ENCODE data around the gene FGF18.
"Not testable (repeated sequence)": the region's sequence is repeated elsewhere in the genome, so short reads cannot be mapped to it uniquely, and the experiment has no call there.

Gene FGF18

DNA sequence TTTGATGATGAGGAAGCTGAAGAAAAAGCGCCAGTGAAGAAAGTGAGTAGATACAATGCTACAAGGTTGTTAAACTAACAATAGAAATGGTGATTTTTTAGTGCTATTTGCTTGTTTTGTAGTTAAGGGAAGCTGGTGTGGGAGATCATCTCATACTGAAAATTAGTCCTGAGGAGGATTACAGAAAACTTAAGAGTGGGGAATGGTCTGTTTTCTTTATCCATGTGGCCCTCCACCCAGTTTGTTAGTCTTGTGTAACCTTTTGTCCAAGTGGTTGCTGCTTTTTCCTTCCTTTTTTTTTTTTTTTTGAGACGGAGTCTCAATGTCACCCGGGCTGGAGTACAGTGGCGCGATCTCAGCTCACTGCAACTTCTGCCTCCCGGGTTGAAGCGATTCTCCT lies 19.3 kb upstream of the FGF18 start:
- no peak for DNase-seq (ENCODE audit: low spot score)

DNA sequence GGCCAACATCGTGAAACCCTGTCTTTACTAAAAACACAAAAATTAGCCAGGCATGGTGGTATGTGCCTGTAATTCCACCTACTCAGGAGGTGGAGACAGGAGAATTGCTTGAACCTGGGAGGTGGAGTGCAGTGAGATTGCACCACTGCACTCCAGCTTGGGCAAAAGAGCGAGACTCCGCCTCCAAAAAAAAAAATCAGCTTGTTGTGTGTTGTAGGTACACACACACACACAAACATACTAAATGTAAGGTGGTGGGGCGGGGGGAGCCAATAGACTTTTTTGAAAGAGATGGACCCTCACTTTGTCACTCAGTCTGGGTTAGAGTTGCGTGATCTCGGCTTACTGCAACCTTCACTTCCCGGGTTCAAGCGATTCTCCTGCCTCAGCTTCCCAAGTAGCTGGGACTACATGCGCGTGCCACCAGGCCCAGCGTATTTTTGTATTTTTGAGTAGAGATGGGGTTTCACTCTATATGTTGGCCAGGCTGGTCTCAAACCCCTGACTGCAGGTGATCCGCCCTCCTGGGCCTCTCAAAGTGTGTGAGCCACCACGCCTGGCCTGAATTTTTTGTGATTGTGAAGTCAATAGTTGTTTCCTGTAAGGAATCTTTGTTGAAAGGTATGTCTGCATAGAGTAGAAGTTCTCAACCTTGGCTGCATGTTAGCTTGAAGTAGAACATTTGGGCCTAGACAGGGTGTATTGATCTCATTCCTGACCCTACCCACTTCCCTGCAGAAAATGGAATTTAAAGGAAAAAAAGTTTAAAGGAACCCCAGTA lies 18.1 kb upstream of the FGF18 start:
- no peak for DNase-seq (ENCODE audit: low spot score)

DNA sequence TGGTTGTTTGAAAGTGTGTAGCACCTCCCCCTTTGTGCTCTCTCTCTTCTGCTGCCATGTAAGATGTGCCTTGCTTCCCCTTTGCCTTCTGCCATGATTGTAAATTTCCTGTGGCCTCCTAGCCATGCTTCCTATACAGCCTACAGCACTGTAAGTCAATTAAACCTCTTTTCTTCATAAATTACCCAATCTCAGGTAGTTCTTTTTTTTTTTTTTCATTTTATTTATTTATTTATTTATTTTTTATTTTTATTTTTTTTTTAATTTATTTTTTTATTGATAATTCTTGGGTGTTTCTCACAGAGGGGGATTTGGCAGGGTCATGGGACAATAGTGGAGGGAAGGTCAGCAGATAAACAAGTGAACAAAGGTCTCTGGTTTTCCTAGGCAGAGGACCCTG lies 16.7 kb upstream of the FGF18 start:
- not testable (repeated sequence) for DNase-seq (ENCODE audit: low spot score)

DNA sequence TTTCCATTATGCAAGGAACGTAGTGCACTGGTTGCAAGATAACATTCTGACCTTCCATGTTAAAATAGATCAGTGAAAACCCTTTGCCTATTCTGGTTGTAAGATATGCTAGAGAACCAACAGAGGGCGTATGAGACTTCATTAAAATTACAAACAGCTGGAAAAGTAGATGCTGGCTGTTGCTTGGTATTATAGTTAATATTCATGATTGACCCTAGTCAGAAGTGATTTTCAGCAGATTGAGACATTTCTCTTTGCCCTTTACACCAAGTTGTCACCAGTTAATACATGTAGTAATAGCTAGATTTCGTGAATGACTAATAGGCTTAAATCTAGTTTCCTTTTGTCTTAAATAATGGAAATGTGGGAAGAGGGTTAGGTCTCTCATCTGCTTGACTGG lies 13.8 kb upstream of the FGF18 start:
- DNase-seq (ENCODE audit: low spot score), result no peak

DNA sequence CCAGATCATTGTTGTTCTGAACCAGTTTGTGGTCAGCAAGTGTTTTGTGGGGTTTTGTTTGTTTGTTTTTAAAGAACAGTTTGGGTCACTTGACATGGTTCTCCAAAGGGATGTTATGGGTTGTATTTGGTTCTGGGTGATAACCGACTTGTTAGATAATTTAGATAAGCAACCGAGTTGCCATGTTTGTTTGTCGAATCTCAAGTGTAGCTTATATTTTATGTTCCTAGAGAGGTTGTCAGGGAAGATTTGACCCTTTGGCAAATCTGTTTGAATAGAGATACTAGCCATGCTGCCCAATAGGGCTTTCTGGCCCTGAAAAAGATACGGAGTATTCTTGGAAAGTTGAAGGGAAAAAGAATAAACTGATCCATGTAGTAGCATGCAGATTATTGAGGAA lies 12.2 kb upstream of the FGF18 start:
- no peak for DNase-seq (ENCODE audit: low spot score)

DNA sequence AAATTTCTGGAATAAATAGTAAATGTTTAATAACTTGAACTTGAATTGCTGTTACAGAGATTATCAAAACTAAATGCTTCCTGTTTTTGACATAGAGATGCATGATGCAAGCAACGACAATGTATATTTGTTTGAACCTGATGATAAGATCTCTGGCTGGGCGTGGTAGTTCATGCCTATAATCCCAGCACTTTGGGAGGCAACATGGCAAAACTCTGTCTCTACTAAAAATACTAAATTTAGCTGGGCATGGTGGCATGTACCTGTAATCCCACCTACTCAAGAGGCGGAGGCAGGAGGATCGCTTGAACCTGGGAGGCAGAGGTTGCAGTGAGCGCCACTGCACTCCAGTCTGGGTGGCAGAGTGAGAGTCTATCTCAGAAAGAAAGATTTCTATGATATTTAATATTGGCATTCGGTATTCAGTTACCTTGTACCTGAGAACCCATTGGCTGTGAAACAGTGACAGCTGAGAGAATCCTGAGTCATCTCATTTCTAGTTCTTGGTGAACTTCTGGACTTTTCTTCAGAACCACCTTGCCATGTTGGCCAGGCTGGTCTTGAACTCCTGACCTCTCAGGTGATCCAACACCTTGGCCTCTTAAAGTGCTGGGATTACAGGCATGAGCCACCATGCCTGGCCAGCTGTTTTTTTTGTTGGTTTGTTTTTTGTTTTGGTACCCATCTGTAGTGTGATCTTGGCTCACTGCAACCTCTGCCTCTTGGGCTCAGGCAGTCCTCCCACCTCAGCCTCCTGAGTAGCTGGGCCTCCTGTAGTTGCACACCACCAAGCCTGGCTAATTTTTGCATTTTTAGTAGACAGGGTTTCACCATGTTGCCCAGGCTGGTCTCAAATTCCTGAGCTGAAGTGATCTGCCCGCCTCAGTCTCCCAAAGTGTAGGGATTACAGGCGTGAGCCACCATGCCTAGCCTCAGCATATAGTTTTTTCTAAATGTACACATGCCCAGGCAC lies 10.0 kb upstream of the FGF18 start:
- no peak for DNase-seq (ENCODE audit: low spot score)

DNA sequence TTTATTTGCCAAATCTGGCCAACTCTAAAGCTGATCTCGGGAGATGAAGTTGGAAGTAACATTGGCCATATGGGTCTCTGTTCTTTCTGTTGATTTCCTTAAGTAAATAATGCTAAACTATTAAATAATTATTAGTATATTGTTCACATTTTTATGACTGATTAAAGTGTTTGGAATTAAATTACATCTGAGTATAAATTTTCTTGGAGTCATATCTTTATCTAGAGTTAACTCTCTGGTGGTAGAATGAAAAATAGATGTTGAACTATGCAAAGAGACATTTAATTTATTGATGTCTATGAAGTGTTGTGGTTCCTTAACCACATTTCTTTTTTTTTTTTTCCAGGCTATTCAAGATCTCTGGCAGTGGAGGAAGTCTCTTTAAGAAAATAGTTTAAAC lies 9.3 kb upstream of the FGF18 start:
- DNase-seq (ENCODE audit: low spot score), result no peak

DNA sequence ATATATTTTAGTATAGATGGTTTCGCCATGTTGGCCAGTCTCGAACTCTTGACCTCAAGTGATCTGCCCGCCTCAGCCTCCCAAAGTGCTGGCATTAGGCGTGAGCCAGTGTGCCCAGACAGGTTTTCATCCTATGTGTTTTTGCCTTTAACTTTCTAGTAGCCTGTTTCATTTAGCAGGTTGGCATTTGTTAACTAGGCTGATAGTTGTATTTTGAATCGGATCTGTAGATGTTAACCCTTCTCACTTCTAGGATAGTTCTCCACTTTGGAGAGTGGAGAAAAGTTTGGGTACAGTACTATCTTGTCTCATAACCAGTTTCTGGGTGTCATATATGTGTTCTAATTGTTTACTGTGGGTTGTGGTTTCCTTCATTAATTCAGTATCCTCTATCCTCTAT lies 7.3 kb upstream of the FGF18 start:
- no peak for DNase-seq (ENCODE audit: low spot score)

DNA sequence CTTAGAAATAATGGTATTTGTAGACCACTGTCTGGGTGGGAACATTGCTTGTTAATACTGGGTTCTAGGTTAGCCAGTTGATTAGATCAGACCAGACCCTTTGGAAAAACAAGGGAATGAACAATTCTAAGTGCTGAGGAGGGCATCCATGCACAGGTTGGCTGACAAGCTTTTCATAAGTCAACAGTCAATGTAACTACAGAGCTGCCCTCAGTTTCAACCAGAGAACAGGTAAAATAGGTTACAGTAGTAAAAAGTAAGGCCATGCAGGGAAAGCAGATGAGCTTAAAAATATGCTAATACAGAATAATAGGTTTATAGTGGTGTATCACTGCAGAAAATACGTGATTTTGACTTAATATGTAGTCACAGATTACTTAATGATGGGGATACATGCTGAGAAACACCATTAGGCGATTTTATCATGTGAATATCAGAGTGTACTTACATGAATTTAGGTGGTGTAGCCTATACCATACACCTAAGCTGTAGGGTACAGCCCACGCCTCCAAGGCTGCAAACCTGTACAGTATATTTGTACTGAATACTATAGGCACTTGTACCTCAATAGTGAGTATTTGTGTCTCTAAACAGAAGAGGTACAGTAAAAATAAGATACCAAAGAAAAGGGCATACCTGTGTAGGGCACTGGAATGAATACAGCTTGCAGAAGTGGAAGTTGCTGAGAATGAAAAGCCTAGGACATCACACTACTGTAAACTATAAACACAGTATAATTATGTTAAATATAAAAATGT lies 6.1 kb upstream of the FGF18 start:
- DNase-seq (ENCODE audit: low spot score), result no peak

DNA sequence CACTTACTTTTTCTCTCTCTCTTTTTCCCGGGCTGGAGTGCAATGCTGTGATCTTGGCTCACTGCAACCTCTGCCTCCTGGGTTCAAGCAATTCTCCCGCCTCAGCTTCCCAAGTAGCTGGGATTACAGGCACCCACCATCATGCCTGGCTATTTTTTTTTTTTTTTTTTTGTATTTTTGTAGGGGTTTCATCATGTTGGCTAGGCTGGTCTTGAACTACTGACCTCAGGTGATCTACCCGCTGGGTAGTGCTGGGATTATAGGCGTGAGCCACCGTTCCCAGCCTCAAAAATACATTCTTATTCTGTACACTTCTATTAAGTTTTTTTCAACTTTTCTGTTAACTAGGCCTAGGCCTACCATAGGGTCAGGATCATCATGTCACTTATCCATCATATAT lies 5.5 kb upstream of the FGF18 start:
- not testable (repeated sequence) for DNase-seq (ENCODE audit: low spot score)

DNA sequence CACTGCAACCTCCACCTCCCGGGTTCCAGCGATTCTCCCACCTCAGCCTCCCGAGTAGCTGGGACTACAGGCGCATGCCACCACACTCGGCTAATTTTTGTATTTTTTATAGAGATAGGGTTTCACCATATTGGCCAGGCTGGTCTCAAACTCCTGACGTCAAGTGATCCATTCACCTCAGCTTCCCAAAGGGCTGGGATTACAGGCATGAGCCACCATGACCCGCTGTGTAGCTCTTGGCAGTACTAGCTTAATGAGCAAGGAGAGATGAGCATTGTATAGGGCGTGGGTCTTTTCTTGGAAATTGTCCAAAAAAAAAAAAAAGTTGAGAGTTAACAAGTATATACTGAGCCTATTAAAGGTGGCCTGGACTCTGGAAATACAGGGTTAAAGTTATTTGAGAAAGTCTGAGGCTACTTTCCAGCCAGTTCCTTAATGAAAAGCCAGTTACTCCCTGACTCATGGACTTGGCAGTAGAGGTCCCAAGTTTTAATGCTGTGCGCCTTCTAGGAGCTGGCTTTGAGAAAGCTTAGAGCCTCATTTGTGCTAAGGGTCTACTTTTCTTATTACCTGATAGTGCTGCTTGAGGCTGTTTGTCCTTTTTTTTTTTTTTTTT lies 4.2 kb upstream of the FGF18 start:
- DNase-seq (ENCODE audit: low spot score), result no peak

DNA sequence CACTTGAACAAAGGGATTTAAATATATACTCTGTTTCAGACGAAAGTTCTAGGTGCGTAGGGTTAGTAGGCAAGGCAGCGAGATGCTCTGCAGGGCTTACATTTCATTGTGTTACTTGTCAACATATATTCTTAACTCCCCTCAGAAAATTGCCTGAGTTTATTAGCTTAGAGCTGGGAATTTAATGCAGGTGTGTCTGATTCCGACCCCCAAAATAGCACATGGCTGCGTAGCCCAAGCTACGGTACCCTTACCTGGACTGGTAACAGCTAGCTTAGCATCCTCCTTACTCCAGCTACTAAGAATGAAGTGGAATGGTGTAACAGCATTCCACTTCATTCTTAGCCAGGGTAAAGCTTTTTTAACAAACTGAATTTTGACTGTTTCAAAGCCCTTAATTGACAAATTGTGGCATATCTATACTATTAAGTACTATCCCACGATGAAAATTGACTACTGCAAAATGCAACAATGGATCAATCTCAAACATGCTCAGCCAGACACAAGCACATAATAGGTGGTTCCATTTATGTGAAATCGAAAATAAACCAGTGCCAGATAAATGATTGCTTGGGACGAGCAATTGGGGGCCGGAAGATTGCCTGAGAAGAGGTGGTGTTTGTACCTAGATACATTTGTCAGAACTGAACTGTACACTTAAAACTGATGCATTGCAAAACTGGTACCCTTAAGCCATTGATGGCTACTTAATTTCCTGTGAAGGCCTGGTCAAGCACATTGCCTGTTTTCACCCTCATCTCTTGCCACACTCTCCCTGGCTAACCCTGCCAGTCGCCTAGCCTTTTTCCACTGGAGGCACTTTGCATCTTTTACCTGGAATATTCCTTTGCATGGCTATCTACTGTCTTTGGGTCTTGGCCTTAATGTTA lies 3.0 kb upstream of the FGF18 start:
- no peak for DNase-seq (ENCODE audit: low spot score)

DNA sequence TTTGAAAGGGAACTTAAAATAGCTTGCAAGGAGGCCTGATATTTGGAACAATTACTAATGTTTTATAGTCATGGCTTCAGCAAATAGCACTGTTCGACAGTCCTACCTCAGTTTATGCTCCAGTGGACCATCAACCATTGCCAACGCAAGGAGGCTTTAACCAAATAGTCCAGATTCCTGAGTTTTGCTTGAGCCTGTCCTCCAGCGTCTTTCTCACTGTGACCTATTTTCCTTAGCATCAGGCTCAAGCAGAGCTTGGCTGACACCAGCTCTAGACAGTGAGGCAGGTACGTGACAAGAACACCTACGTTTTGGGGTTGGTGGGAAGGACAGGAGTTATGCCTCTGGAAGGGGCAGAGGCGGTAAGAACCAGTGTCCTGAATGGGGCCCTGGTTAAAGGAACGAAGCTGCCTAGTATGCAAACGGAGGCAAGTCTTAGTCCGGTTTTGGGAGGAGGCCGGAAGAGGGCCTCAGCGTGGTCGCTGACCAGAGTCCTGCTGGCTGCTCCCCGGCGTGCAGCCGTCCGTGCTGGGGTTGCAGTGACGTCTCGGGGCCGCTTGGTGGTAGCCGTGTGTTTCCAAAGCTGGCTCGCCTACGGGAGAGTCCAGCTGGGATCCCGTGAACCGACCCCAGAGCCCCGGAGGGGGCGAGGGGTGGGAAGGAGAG lies 998 bp upstream of the FGF18 start:
- peak; percentile 66 for DNase-seq (ENCODE audit: low spot score)

DNA sequence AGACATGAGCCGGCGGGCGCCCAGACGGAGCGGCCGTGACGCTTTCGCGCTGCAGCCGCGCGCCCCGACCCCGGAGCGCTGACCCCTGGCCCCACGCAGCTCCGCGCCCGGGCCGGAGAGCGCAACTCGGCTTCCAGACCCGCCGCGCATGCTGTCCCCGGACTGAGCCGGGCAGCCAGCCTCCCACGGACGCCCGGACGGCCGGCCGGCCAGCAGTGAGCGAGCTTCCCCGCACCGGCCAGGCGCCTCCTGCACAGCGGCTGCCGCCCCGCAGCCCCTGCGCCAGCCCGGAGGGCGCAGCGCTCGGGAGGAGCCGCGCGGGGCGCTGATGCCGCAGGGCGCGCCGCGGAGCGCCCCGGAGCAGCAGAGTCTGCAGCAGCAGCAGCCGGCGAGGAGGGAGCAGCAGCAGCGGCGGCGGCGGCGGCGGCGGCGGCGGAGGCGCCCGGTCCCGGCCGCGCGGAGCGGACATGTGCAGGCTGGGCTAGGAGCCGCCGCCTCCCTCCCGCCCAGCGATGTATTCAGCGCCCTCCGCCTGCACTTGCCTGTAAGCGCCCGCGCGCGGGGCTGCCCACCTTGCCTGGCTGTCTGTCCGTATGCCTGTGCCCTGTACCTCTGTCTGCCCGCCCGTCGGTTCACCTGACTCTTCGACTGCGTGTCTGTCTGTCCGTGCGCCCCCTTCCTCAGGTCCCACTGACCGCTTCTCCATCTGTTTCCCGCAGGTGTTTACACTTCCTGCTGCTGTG lies 412 bp downstream of the FGF18 start:
- DNase-seq (ENCODE audit: low spot score), result no peak

DNA sequence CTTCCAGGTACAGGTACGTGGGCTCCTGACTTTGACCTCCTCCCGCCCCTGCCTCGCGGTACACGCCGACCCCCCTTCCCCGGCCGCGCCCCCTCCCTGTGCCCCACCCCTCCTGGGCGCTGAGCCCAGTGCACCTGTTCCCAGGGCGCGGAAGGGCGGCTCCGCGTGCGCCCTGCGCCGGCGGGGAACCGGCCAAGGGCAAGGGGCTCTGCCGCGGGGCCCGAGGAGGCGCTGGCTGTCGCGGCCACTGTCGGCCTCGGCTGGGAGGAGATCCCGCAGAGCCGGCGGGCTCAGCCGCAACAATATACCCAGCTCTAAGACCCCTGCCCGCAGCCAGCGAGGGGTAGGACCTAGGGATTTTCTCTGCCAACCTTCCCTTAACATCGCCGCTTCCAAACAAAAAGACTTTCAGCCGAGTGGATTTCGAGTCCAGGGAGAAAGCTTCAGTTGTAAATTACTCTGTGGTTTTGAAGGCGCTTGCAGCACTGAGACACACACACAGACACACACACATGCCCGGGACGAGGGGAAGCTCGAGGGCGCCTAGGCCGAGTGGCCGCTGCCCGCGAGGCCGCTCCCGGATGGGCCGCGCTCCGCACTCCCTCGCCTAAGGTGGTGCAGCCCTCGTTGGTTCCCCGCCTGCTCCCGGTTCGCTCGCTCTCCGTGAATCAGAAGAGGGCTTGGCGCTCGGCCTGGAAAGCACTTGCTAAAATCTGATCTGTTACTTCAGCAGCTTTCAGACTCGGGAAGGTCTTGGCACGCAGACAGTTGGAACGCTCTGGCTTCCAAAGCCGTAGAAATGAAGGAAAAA lies 1.2 kb downstream of the FGF18 start:
- DNase-seq (ENCODE audit: low spot score), result no peak

DNA sequence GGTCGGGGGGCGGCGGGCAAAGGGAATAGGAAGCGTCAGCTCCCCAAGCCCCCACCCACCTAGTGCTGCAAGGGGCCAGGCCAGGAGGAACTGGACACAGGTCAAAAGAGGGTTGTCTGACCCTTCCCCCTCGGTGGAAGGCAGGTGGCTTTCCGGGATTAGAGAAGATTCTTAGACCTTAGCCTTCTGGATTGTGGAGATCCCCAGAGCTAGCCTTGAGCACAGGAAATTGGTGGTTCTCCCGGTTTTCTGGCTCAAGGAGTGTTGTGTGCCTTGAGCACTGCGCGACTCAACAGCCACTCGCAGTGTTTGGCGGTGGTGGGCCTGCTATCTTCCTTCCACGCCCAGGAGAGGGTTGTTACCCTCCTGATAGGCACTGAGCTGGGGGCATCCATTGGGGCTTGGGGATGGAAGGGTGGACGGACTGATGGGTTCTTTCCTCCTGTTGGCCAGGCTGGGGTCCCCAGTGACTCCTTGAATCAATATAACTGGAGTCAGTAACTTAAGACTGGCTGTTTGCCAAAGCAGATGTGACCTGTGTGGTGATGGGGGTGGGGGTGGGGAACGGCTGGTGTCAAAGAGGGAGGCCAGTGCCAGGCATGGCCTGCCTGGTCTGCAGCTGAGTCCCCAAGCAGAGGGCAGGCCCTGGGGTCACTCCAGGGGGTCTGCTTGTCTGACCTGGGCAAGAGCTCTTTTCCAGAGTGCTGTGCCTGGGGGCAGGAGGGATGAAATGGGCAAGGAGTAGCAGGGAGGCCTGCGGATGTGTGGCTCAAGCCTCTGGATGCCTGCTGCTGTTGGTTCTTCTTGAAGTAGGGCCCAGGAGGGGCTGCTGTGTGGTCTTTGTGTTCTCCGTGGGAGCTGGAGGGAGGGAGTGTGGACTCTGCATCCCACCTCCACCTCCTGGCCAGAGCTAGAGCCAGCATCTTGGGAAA lies 2.1 kb downstream of the FGF18 start:
- no peak for DNase-seq (ENCODE audit: low spot score)

DNA sequence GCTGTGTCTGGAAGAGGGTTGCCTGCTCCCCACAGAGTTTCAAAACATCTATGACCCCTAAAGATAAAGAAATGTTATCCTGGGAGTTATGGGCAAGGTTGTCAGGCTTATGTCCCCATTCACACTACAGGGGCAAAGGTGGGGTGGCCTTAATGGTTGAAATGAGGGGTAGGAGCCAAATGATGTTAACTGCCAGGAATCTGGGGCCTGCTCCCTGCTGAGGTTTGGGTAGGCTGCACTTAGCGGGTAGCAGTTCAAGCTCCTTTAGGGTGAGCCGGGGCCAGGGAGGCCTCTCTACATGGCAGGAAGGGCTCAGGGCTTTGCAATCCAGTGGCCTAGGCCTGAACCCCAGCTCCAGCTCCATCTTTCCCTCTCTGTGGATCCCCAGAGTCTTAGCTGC lies 3.0 kb downstream of the FGF18 start:
- DNase-seq (ENCODE audit: low spot score), result no peak

All from activated CD4-positive, alpha-beta T cell treated with anti-CD3 and anti-CD28 coated beads, Interleukin-2, Interleukin-4, amounts not matched to agents 100 ng/mL and 50 ng/mL, durations not matched to agents 16 hours and 8 hours (primary cell).